Measurements from ENCODE around the gene NLRP13.

The NLRP13 gene

DNA sequence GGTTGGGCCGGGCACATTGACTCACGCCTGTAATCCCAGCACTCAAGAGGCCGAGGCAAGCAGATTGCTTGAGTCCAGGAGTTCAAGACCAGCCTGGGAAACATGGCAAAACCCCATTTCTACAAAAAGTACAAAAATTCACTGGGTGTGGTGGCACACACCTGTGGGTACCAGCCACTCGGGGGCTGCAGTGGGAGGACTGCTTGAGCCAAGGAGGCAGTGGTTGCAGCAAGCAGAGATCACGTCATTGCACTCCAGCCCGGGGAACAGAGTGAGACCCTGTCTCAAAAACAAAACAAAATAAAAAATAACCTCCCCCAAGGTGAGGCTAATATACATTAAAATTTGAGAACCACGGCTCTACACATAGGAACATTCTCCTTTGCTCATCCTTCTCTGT, 24.9 kb downstream of the NLRP13 start:
- no peak for DNase-seq (ENCODE audit: extremely low read depth in 1 of 2, low read depth in 1 of 2)

DNA sequence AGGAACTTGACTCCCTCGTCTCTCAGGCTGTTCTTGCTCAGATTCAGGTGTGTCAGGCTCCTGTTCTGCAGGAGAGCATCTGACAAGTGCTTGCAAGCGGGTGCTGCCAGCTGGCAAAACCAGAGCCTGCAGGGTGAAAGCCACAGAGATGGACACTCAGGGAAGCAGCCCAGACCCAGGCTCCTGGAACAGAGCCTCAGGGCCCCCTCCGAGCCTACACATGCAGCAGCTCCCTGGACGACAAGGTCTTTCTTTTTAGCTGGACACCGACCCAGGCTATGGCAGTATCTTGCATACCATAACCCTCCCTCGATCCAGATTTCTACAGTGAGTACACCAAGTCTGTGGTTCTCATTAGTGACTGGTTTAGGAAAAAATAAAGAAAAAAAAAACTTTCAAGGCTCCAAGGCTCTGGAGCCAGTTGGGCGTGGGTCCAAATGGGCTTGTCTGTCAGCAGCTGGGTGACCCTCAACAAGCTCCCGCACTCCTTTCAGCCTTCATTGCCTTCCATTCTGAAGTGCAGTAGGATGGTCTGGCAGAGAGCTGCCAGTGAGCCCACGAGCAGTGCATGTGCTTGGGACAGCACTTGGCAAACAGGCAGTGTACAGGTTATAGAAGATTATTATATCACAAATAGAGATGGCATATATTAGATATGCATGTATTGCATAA, 29.9 kb downstream of the NLRP13 start:
- no peak for DNase-seq (ENCODE audit: extremely low read depth in 1 of 2, low read depth in 1 of 2)

DNA sequence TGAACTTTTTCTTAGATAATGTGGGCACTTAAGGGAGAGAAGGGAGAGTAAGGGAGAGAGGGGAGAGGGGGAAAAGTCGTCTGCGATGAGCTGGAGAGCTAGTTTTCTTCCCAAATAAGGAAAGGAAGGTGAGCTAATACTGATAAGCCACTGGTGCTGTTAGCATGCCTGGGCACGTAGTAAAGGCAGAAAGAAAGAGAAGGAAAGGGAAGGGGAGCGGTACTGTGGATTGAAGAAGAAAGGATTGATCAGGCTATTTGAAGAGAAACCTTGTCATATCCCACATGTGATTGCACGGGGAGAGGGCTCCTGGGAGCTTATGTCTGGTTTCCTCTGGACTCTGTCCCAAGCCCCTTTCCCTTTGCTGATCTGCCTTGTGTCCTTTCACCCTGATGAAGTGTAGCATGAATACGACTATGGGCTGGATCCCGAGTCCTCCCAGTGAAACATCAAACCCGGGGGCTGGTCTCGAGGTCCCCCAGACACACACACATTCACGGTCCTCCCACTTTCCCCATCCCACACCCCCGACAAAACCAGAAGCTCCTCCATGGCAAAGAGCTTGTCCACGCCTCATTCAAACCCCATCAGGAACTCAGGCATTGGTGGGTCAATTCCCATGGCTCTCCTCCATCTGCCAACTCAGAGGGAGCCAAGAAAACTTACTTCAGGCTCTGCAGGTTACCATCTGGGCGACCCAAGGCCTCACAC, 30.6 kb downstream of the NLRP13 start:
- no peak for DNase-seq (ENCODE audit: extremely low read depth in 1 of 2, low read depth in 1 of 2)

DNA sequence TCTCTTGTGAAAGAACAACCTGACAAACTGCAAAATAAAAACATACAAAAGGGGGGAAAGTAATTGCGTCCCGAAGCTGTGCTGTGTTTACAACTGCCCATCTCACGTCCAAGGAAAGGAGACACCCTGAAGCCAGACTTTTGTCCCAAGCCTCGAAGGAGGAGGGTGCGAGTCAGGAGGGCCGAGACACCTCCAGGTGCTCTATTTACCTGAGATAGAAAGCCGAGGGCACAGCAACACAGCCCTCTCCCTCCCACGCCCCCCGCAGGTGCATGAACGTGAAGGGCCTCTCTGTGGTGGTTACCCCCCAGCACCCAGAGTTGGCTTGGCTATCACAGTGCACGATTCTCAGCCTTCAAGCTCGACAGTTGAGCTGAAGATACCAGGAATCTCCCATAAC, 33.2 kb downstream of the NLRP13 start:
- DNase-seq (ENCODE audit: extremely low read depth in 1 of 2, low read depth in 1 of 2): no peak

DNA sequence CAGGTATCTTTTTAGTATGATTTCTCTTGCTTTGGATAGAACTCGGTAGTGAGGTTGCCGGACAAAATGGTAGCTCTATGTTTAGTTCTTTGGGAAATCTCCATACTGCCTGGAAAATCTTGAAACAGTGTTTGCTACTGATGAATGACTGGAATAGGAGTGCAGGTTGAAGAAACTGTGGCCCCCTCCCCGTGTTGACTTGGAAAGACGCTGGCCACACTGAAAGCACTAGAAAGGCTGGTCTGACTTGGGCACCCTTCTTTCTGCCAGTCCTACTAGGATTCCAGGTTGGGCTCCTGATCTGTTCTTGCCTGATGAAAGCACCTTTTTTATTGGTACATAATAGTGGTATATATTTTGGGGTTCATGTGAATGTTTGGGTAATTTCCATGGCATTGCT, 49.5 kb downstream of the NLRP13 start:
- no peak for DNase-seq (ENCODE audit: extremely low read depth in 1 of 2, low read depth in 1 of 2)

DNA sequence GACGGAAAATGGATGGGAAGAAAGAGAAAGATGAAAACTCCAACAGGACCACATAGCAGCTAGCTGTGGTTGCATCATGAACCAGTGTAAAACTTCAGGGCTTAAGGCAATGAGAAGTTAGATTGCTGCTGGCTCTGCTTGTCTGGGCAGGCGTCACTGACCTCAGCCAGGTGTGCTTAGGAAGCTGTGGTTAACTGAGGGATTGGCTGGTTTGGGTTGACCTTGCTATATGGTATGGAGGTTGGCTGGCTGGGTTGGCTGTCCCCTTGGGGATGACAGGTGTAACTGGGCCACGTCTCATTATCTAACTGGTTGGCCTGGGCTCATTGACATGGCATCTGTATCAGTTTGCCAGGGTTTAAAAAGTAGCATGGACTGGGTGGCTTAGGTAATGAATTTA, 54.9 kb downstream of the NLRP13 start:
- no peak for DNase-seq (ENCODE audit: extremely low read depth in 1 of 2, low read depth in 1 of 2)

DNA sequence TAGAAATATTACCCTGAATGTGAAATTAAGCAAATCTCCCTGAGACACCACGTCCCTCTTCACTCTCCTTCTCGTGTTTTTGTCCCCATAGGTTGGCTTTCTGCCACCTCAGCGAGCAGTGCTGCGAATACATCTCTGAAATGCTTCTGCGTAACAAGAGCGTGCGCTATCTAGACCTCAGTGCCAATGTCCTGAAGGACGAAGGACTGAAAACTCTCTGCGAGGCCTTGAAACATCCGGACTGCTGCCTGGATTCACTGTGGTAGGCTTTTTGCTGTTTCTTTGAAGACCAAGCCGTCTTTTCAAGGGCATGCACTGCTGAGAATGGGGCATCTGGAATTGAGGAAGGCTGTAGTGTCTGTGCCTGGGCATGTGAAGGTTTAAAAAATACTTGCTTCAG, 61.4 kb downstream of the NLRP13 start:
- no peak for DNase-seq (ENCODE audit: extremely low read depth in 1 of 2, low read depth in 1 of 2)

DNA sequence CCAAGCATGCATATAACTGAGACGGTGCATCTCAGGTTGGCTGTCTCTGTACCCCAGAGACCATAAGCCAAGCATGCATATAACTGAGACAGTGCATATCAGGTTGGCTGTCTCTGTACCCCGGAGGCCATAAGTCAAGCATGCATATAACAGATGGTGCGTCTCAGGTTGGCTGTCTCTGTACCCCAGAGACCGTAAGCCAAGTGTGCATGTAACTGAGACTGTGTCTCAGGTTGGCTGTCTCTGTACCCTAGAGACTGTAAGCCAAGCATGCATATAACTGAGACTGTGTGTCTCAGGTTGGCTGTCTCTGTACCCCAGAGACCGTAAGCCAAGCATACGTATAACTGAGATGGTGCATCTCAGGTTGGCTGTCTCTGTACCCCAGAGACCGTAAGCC, 65.0 kb downstream of the NLRP13 start:
- DNase-seq (ENCODE audit: extremely low read depth in 1 of 2, low read depth in 1 of 2): no peak

DNA sequence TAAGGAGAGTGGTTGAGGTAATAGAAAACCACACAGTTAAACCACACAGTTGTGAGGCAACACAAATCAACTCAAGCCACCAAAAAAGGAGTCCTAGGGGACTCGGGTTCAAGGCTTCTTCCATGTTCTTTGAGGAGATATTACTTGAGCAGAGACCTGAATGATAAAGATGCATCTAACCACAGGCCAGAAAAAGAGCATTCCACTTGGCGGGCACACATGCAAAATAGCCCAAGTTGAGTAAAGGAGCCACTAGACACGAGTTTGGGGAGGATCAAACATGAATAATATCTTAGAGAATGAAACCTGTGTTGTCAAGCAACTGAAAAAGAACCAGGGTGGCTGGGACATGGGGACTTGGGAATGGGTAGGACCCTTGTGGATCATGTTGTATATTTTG, 65.6 kb downstream of the NLRP13 start:
- DNase-seq (ENCODE audit: extremely low read depth in 1 of 2, low read depth in 1 of 2): no peak

DNA sequence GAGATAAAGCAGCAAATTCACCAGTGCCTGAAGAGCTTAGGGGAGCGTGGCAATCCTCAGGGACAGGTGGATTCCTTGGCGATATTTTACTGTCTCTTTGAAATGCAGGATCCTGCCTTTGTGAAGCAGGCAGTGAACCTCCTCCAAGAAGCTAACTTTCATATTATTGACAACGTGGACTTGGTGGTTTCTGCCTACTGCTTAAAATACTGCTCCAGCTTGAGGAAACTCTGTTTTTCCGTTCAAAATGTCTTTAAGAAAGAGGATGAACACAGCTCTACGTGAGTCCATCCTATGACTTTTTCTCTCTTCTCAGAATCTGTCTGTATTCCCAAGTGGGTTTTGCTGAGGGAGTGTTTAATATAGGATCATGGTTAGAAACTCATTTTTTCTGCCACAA, 73.2 kb downstream of the NLRP13 start:
- DNase-seq (ENCODE audit: extremely low read depth in 1 of 2, low read depth in 1 of 2): no peak

DNA sequence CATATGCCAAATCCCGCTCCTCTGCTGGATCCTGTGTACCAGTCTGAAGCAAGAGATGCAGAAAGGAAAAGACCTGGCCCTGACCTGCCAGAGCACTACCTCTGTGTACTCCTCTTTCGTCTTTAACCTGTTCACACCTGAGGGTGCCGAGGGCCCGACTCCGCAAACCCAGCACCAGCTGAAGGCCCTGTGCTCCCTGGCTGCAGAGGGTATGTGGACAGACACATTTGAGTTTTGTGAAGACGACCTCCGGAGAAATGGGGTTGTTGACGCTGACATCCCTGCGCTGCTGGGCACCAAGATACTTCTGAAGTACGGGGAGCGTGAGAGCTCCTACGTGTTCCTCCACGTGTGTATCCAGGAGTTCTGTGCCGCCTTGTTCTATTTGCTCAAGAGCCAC, 73.7 kb downstream of the NLRP13 start:
- no peak for DNase-seq (ENCODE audit: extremely low read depth in 1 of 2, low read depth in 1 of 2)

DNA sequence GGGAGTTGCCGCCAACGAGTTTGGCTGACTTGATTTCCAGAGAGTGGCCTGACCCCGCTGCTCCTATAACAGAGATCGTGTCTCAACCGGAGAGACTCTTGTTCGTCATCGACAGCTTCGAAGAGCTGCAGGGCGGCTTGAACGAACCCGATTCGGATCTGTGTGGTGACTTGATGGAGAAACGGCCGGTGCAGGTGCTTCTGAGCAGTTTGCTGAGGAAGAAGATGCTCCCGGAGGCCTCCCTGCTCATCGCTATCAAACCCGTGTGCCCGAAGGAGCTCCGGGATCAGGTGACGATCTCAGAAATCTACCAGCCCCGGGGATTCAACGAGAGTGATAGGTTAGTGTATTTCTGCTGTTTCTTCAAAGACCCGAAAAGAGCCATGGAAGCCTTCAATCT, 74.2 kb downstream of the NLRP13 start:
- no peak for DNase-seq (ENCODE audit: extremely low read depth in 1 of 2, low read depth in 1 of 2)

DNA sequence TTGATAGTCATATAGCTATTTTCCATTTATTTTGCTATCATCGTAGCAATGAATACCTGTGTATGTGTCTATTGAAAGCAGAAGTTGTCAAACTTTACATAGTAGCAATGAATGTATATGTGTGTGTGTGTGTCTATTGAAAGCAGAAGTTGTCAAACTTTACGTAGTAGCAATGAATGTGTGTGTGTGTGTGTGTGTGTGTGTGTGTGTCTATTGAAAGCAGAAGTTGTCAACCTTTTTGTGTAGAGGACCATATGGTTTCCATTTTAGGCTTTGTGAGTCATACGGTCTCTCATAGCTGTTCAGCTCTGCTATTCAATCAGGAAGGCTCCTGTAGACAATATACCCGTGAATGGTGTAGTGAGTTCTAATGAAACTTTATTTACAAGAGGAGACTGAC, 75.0 kb downstream of the NLRP13 start:
- no peak for DNase-seq (ENCODE audit: extremely low read depth in 1 of 2, low read depth in 1 of 2)

DNA sequence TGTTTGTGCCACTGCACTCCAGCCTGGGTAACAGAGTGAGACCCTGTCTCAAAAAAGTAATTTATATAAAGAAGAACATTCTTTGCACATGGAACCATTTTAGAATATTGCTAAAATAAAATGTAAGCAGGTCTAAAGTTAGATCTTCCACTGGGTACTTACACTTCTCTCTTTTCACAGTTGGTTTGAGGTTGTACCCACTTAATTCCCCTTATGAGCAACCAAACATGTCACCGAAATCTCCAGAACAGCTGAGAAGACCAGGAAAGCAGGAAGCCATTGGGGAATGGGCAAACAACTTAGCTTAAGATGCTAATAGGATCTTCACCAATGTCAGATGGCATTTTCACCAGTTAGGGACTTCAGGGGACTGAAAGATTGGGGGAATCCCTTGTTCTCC, 77.0 kb downstream of the NLRP13 start:
- DNase-seq (ENCODE audit: extremely low read depth in 1 of 2, low read depth in 1 of 2): no peak
